Measurements from ENCODE around the gene GJD3.
"Not testable (repeated sequence)": the region's sequence is repeated elsewhere in the genome, so short reads cannot be mapped to it uniquely, and the experiment has no call there.

Gene GJD3, protein sequence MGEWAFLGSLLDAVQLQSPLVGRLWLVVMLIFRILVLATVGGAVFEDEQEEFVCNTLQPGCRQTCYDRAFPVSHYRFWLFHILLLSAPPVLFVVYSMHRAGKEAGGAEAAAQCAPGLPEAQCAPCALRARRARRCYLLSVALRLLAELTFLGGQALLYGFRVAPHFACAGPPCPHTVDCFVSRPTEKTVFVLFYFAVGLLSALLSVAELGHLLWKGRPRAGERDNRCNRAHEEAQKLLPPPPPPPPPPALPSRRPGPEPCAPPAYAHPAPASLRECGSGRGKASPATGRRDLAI

DNA sequence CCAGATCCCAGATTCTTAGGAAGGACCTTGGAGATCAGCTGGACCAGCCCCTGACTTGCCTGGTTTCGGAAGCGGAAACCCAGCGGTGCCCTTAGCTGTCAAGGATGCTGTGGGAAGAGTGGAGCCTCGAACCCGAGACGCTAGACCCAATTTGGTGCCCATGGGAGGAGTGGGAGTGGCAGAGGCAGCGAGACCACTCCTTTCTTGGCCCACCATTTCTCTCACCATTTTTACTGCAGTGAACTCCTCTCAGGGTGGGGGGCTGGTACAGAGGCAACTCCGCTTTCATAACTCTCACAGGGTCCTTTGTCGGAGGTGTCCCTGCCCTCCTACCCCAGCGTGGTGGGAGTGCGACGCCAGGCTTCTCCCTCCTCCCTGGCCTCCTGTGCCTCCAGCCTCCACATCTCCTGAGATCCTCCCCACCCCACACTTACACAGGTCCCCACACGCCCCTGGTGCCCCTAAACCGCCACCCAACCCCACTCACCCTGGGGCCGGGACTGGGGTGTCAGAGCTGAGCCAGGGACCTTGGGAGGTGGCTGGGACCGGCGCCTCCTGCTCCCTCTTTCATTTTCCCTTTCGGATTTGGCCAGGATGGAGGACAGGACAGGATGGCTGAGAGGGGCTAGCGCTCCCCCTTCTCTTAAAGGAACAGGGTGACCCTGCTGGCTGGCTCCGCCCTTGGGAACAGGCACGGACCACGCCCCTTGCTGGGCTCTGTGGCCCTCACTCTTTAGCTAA lies at the start of gene GJD3:
Gene GJD3, minus strand, starts transcription at position 617 of the 741 bp plus-strand sequence. CDS start 922 bp downstream, outside the sequence.
- no peak for DNase-seq

DNA sequence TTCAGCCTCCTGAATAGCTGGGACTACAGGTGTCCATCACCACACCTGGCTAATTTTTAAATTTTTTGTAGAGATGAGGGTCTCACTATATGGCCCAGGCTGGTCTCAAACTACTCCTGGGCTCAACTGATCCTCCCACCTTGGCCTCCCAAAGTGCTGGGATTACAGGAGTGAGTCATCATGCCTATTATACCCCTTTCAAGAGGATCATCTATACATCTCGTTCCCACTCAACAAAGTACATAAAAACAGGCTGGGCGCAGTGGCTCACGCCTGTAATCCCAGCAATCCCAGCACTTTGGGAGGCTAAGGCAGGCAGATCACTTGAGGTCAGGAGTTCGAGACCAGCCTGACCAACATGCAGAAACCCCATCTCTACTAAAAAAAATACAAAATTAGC lies 49.8 kb upstream of the GJD3 start:
- DNase-seq: not testable (repeated sequence)

DNA sequence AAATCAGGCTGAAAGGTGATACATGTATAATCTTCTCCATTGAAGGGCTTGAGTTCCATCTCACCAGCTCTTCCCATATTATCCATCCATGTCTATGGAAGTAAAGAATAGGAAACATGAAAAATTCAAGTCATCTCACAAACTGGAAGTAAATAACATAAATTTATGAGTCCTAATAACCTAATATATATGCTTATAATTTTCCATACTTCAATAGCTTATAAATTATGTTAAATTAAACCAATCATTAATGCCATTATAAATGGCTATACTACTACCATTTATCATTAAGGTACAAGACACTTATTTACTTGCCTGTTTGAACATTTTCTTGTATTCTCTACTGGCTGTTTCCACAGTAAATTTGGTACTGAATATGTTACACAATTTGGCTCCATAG lies 48.3 kb upstream of the GJD3 start:
- no peak for DNase-seq

DNA sequence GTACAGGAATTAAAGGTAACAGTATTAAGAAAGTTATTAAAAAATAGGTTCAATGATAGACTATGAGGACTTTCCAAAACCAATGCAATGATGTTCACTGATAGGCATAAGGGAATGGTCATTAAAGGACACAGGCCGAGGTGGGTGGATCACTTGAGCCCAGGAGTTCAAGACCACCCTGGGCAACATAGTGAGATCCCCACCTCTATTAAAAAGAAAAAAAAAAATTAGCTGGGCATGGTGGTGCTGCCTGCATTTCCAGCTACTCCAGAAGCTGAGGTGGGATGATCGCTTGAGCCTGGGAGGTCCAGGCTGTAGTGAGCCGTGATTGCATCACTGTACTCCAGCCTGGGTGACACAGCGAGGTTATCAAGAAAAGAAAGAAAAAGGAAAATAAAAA lies 47.3 kb upstream of the GJD3 start:
- no peak for DNase-seq

DNA sequence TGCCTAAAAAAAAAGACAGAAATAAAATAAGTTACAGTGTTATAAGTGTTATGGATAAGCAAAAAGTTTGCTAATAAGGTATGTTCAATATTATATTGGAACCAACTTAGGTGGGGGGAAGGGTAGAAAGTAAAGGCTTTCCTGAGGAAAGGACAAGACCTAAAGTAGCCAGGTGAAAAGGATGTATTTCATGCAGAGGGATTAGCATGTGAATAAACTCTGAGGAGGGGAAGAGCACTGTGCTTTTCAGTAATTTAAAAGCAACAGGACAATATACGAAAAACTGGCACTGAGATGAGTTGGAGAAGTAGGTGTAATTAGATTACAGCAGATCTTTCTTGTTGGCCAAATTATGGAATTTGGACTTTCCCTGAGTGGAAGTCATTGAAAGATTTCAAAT lies 45.5 kb upstream of the GJD3 start:
- DNase-seq: no peak

DNA sequence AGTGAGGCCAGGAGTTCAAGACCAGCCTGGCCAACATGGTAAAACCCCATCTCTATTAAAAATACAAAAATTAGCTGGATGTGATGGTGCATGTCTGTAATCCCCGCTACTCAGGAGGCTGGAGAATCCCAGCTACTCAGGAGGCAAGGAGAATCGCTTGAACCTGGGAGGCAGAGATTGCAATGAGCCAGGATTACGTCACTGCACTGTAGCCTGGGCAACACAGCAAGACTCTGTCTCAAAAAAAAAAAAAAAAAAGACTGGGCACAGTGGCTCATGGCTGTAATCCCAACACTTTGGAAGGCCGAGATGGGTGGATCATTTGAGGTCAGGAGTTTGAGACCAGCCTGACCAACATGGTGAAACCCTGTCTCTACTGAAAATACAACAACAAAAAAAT lies 45.0 kb upstream of the GJD3 start:
- not testable (repeated sequence) for DNase-seq

DNA sequence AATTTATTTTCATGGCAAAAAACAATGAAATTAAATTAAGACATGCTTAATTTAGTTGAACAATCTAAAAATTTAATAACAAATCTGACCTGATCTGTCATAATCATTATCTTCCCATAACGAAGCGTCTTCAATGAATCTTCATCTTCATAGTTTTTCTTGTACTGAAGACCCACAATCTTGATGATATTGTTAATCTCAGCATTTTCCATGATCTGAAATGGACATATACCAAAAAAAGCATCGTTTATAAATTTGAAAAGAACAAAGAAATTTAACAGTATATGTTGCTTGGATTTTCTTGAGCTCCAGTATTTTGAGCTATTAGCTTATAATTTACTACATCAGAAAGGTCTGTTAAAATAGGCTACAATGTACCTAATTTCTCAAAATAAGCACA lies 42.9 kb upstream of the GJD3 start:
- DNase-seq: no peak

DNA sequence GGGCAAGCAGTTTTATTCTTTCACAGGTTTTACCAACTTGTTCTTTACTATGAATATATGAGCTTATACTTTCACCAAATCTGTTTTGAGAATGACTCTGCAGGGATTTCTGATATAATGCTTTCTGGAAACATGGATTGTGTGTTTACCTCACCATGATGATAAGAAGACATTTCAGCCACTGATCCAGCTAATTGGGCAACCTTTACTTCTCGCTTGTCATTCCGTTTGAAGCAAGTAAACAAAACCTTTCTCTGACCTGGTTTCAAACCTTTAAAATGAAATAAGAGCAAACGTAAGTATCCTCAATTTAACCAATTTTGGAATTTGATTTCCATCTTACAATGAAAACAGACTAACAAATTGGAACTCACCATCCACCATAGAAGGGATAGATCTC lies 39.5 kb upstream of the GJD3 start:
- no peak for DNase-seq

DNA sequence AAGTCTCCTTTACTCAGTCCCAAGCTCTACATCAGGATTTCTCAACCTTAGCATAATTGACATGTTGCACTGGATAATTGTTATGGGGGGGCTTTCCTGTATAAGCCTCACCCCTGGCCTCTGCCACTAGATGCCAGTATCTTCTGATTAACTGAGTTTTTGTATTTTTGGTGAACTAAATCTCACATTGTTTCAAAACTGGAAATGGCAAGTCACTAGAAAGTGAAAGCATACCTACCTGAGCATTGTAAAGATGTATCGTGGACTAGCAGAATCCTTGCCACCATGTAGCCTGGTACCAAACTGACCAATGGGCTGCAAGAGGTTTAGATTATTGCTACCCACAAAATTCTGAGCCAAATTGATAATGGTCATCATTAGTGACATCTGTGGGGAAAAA lies 38.1 kb upstream of the GJD3 start:
- peak; percentile 33 for DNase-seq

DNA sequence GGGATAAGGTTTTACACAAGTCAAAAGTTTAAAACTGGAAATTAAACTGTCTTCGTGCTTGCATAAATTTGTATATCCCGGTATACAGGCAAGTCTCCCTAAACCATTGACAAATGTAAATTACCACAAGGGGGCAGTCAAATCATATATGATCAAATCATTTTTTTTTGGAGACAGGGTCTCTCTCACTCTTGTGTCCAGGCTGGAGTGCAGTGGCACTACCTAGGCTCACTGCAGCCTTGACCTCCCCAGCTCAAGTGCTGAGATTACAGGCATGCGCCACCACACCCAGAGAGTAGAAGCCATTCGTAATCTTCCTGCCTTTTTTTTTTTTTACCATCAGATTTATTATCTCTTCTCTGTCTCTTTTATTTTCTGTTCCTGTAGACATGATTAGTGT lies 34.6 kb upstream of the GJD3 start:
- peak; percentile 53 for DNase-seq

DNA sequence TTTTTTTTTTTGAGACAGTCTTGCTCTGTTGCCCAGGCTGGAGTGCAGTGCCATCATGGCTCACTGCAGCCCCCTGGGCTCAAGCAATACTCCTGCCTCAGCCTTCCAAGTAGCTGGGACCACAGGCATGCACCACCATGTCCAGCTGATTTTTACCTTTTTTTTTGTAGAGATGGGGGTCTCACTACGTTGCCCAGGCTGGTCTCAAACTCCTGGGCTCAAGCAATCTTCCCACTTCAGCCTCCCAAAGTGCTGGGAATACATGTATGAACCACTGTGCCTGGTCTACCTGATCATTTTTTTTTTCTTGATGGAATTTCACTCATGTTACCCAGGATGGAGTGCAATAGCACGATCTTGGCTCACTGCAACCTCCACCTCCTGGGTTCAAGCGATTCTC lies 22.0 kb upstream of the GJD3 start:
- not testable (repeated sequence) for DNase-seq

DNA sequence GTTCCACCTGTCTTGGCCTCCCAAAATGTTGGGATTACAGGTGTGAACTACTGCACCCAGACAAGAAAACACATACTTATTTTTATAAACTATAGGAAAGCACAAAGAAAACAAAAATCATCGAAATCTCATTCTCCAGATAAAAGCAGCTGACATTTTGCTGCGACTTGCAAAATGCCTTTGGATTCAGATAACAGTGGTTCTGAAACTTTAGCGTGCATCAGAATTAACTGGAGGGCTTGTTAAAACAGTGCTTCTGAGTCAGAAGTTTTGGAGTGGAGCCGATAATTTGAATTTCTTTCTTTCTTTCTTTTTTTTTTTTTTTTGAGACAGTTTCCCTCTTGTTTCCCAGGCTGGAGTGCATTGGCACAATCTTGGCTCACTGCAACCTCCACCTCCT lies 17.7 kb upstream of the GJD3 start:
- no peak for DNase-seq

DNA sequence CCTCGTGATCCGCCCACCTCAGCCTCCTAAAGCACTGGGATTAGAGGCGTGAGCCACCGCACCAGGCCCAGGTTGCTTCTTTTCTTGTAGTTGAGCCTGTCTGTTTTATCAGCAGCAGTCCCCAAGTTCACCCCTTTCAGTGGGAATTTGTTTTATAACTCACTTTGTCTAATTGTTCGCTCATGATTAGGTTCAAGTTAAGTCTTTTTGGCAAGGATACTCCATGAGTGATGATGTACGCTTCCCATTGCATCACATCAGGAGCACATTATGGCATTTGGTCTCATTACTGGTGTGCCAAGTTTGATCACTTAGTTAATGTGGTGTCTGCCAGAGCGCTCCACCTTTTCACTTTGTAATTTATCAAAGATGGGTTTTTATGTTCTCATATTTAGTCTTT lies 14.4 kb upstream of the GJD3 start:
- DNase-seq: no peak

DNA sequence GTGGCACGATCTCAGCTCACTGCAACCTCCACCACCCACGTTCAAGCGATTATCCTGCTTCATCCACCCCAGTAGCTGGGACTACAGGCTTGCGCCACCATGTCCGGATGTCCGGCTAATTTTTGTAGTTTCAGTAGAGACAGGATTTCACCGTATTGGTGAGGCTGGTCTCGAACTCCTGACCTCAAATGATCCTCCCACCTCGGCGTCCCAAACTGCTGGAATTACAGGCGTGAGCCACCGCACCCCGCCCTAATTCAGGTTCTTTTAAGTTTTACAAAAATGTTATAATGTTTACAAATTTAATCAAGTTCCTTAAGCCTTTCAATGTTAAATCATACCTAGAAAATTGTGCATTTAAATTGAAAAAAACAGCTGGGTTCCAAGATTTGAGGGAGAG lies 13.3 kb upstream of the GJD3 start:
- no peak for DNase-seq

DNA sequence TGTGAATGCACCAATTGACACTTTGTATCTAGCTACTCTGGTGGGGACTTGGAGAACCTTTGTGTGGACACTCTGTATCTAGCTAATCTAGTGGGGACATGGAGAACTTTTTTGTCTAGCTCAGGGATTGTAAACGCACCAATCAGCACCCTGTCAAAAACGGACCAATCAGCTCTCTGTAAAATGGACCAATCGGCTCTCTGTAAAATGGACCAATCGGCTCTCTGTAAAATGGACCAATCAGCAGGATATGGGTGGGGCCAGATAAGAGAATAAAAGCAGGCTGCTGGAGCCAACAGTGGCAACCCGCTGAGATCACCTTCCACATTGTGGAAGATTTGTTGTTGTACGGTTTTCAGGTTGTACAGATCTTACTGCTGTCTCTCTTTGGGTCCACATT lies 12.0 kb upstream of the GJD3 start:
- DNase-seq: not testable (repeated sequence)

DNA sequence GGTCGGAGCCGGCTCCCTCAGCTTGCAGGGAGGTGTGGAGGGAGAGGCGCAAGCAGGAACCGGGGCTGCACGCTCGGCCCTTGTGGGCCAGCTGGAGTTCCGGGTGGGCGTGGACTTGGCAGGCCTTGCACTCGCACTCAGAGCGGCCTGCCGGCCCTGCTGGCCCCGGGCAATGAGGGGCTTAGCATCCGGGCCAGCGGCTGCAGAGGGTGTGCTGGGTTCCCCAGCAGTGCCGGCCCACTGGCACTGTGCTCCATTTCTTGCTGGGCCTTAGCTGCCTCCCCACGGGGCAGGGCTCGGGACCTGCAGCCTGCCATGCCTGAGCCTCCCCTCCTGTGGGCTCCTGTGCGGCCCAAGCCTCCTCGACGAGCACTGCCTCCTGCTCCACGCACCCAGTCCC lies 11.2 kb upstream of the GJD3 start:
- DNase-seq: not testable (repeated sequence)

DNA sequence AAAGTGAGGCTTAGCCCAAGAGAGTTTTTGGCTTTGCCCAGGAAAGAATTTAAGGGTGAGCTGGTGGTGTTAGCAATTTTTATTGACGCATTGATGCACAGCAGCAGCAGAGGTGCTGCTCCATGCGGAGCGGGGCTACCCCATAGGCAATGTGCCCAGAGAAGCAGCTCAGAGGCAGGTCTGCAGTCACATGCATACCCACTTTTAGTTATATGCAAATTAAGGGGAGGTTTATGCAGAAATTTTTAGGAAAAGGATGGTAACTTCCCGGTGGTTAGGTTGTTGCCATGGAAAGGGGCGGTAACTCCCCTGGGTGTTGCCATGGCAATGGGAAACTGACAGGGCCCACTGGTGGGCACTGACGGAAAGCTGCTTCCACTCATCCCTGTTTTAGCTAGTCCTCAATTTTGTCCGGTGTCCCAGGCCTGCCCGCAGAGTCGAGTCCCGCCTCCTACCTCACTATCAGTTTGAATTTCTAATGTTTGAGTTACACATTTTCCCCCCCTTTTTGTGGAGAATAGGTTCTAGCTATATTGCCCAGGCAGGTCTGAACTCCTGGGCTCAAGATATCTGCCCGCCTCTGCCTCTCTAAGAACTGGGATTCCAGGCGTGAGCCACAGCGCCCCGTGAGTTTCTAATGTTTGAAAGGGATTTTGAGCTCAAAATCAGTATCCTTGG lies 10.4 kb upstream of the GJD3 start:
- DNase-seq: no peak

DNA sequence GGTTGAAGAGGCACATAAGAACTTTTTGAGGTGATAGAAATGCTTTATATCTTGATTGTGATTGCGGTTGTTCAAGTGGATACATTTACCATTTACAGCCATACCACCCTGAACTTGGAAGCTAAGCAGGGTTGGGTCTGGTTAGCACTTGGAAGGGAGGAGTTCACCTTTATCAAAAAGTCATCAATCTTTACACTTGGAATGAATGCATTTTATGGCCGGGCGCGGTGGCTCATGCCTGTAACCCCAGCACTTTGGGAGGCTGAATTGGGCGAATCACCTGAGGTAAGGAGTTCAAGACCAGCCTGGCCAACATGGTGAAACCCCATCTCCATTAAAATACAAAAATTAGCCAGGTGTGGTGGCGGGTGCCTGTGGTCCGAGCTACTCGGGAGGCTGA lies 9.5 kb upstream of the GJD3 start:
- no peak for DNase-seq

DNA sequence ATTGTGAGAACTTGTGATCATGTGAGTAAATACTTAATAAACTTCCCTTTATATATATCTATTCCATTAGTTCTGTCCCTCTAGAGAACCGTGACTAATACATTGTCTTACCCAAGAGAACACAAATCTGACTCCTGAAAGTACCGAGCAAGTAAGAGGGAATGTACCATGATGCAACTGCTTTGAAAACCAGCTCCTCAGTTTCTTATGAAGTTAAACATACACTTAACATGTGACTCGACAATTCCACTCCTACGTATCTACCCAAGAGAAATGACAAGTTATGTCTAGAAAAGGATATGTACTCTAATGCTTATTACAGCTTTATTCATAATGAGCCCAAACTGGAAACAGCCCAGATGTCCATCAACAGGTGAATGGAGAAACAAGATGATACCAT lies 8.8 kb upstream of the GJD3 start:
- no peak for DNase-seq

DNA sequence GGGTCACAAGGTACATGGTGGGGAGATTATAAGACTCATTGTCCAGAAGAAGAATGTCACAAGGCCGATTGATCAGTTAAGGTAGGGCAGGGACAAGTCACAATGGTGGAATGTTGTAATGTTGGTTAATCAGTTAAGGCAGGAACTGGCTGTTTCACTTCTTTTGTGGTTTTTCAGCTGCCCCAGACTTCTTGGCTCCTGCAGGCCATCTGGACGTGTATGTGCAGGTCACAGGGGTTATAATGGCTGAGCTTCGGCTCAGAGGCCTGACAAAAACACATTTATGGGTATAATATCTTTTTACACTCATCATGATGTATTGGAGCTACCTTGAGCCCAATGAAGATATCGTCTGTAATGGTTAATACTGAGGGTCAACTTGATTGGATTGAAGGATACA lies 8.1 kb upstream of the GJD3 start:
- DNase-seq: not testable (repeated sequence)

DNA sequence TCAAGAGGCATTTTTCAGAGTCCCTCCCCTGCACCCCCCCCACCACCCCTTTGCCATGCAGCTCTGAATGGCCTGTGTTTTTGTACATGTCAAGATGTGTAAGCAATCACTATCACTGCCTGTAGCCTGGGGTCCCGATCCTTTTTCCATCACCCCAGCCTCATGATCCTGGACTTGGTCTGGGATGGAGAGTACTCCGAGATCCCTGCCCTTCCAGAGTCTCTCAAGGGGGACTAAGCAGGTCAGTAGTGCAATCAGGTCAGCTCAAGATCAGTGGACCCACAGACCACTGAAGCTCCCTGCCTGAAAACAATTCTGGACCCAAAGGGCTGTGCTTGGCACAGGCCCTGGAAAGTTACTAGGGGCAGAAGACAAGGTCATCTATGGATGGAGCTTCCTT lies 7.5 kb upstream of the GJD3 start:
- DNase-seq: no peak

DNA sequence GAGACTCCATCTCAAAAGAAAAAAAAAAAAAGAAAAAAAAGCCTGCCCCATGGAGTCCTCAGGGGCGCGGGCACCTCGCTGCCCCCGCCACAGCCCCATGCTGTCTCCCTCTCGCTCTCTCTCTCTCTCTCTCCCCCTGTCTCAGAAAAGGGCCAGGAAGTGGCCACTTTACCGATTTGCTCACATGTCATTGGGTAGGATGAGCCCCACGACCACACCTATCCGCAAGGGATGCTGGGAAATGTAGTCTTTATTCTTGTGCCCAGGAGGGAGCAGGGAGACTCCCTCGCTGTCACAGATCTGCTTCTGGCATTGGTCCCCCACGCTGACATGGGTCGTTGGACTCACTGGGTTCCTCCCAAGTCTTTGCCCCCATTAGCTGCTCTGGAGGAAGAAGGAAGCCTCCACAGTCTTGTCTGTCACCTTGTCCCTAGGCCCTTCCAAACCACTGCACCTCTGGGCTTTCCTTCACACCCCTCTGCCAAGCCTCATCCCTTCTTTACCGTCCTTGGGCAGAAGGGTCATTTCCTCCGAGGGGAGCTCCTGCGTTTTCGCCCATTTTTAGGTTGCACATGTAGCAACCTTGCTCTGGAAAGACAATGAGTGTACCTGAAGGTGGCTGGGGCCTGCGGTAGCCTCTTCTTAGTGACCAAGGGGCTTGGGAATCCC lies 6.9 kb upstream of the GJD3 start:
- DNase-seq: peak; percentile 66

DNA sequence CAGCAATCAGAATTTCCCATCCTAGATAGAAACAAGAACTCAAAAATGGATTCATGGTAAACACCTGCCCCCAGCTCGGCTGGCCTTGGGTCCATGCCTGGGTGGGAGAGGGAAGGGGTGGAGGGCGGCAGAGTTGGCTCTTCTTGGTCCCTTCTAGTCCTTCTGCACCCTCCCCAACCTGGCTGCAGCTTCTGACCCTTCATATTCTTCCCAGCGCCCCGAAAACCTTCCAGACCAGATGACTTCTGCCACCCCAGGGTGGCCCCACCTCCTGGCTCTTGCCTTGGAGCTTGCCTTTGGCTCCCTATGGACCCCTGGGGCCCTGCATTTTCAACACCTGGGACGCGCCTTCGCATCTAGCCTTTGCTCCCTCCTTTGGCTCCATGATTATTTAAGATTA lies 5.4 kb upstream of the GJD3 start:
- no peak for DNase-seq

DNA sequence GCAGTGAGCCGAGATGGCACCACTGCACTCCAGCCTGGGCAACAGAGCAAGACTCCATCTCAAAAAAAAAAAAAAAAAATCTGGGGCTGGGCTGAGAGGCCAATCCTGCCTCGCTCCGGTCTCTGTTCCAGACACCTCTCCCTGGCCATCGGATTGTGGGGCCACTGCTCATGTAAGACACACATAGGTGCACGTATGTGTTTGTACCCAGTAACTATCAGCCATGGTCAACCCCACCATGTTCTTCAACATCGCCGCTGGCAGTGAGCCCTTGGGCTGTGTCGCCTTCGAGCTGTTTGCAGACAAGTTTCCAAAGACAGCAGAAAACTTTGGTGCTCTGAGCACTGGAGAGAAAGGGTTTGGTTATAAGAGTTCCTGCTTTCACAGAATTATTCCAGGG lies 3.2 kb upstream of the GJD3 start:
- not testable (repeated sequence) for DNase-seq

Data from CD4-positive, alpha-beta T cell treated with Interleukin-10 for 1 hour (primary cell).